ENCODE measurements around the gene CMTM6.
"Not testable (repeated sequence)": the region's sequence is repeated elsewhere in the genome, so short reads cannot be mapped to it uniquely, and the experiment has no call there.

The CMTM6 gene

GRCh38 chr3:32542807-32543206, 40.2 kb upstream of the CMTM6 start:
- no peak for TF ChIP-seq CTCF (conservative IDR thresholded peaks at IDR 0.05; ENCODE audit: low read depth, low read length)
- no peak for DNase-seq (ENCODE audit: low read depth)
- H3K4me3 ChIP-seq (ENCODE audit: low read depth, low read length): no peak overlapping the region

GRCh38 chr3:32540899-32541298, 38.2 kb upstream of the CMTM6 start:
- no peak for TF ChIP-seq CTCF (conservative IDR thresholded peaks at IDR 0.05; ENCODE audit: low read depth, low read length)
- DNase-seq (ENCODE audit: low read depth): no peak
- no peak overlapping the region for H3K4me3 ChIP-seq (ENCODE audit: low read depth, low read length)

- DNase-seq (ENCODE audit: low read depth): peak; percentile 12
- no peak for TF ChIP-seq CTCF (conservative IDR thresholded peaks at IDR 0.05; ENCODE audit: low read depth, low read length)
- no peak overlapping the region for H3K4me3 ChIP-seq (ENCODE audit: low read depth, low read length)
These were observed 29.8 kb upstream of the CMTM6 start for GRCh38 chr3:32532434-32532833.

- no peak for TF ChIP-seq CTCF (conservative IDR thresholded peaks at IDR 0.05; ENCODE audit: low read depth, low read length)
- DNase-seq (ENCODE audit: low read depth): peak; percentile 23
- H3K4me3 ChIP-seq (ENCODE audit: low read depth, low read length): no peak overlapping the region
These were observed 28.5 kb upstream of the CMTM6 start for GRCh38 chr3:32531010-32531647.

- DNase-seq (ENCODE audit: low read depth): no peak
- H3K4me3 ChIP-seq (ENCODE audit: low read depth, low read length): no peak overlapping the region
- no peak for TF ChIP-seq CTCF (conservative IDR thresholded peaks at IDR 0.05; ENCODE audit: low read depth, low read length)
These were observed 23.1 kb upstream of the CMTM6 start for GRCh38 chr3:32525720-32526119.

- DNase-seq (ENCODE audit: low read depth): no peak
- TF ChIP-seq CTCF (conservative IDR thresholded peaks at IDR 0.05; ENCODE audit: low read depth, low read length): no peak
- H3K4me3 ChIP-seq (ENCODE audit: low read depth, low read length): no peak overlapping the region
These were observed 20.0 kb upstream of the CMTM6 start for GRCh38 chr3:32522682-32523081.

GRCh38 chr3:32518921-32519320, 16.3 kb upstream of the CMTM6 start:
- DNase-seq (ENCODE audit: low read depth); H3K4me3 ChIP-seq (ENCODE audit: low read depth, low read length): not testable (repeated sequence)

- DNase-seq (ENCODE audit: low read depth); H3K4me3 ChIP-seq (ENCODE audit: low read depth, low read length): not testable (repeated sequence)
These were observed 14.1 kb upstream of the CMTM6 start for GRCh38 chr3:32516751-32517150.

All from choroid plexus epithelial cell (primary cell).